GM13976 (cell line): ENCODE measurements around the gene WNK1.

Experiments
- DNase-seq: peaks from one replicate; pipeline ENCODE4 v3.0.0; 2012; ENCODE audit warnings: low spot score
- in situ Hi-C: fragments of 300-500 bp; cut with MboI; formaldehyde crosslinking; loops from one replicate; pipeline ENCODE4 v1.12.0; 2022; ENCODE audit warnings: low sequenced_read_pairs, mixed read lengths, inconsistent platforms; ENCODE audit not compliant: unreplicated experiment
- TF ChIP-seq, protein P1 (sequence below): IDR thresholded peaks from 2 replicates; pipeline ENCODE4 v1.5.1; 2012; ENCODE audit warnings: borderline replicate concordance, mild to moderate bottlenecking; ENCODE audit not compliant: insufficient read depth; ENCODE audit errors: extremely low read depth, missing control alignments, control extremely low read depth

The WNK1 gene

DNA sequence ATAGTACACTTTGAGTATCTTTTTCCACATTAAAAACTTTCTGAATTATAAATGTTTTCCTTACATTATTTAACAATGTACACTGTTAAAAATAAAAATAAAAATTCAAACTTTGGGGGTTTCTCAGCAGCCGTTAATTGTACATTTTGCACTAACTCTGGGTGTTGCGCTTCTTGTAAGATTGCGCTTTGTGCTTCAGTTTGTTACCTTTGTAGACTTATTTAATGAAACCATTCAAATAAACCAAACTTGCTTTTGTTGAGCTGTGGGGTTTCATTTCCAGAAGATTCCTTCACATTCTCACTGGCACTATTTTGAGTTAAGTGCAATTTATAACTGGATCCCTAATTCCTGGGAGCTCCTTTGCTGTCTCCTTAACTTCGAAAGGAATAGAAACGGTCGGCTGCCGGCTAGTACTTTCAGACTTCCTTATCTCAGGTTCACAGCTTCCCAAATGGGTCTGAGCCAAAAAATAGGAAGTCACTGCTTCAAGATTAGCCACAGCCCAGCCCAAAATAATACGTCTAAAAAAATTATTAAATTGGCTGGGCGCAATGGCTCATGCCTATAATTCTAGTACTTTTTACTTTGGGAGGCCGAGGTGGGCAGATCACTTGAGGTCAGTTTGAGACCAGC lies 158.9 kb downstream of the WNK1 start:
- in situ Hi-C loops = no loop called here

DNA sequence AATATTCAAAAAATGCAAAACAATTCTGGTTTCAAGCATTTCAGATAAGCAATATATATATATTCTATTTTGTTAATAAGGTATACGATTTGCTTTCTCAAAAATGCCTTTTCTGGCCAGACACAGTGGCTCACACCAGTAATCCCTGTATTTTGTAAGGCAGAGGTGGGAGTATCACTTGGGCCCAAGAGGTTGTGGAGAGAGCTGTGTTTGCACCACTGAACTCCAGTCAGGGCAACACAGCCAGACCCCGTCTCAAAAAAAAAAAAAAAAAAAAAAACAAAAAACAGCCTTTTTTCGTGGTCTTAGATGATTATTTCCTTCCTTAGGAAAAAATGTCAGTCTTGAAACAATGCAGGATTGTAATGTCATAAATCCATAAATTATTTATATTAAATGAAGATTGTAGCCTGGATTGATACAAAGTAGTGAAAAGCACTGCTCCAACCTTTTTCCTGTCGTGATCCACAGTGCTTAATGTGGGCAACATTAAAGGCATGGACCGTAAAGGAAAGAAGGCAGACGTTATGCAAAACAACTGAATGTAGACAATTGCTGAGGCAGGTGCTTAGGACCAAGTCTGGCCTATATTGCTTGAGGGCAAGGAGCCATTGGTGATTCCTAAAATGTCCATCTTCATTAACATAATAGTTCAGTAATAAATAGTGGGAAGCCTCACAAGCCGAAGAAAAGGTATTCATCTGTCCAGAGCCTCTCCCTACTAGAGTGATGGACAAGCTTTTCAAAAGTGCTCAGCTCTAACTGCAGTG lies 160.3 kb downstream of the WNK1 start:
- DNase-seq = no peak
- TF ChIP-seq, protein P1, sequence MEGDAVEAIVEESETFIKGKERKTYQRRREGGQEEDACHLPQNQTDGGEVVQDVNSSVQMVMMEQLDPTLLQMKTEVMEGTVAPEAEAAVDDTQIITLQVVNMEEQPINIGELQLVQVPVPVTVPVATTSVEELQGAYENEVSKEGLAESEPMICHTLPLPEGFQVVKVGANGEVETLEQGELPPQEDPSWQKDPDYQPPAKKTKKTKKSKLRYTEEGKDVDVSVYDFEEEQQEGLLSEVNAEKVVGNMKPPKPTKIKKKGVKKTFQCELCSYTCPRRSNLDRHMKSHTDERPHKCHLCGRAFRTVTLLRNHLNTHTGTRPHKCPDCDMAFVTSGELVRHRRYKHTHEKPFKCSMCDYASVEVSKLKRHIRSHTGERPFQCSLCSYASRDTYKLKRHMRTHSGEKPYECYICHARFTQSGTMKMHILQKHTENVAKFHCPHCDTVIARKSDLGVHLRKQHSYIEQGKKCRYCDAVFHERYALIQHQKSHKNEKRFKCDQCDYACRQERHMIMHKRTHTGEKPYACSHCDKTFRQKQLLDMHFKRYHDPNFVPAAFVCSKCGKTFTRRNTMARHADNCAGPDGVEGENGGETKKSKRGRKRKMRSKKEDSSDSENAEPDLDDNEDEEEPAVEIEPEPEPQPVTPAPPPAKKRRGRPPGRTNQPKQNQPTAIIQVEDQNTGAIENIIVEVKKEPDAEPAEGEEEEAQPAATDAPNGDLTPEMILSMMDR = no peak
- in situ Hi-C loops = no loop called here

More for the DNA sequence above, 158.9 kb downstream of the WNK1 start:
- DNase-seq = no peak
- TF ChIP-seq, protein P1 = no peak

GRCh38 chr12:913919-914698 lies 161.7 kb downstream of the WNK1 start:
- DNase-seq = no peak
- TF ChIP-seq, protein P1 = no peak
- in situ Hi-C loops = no loop called here

DNA sequence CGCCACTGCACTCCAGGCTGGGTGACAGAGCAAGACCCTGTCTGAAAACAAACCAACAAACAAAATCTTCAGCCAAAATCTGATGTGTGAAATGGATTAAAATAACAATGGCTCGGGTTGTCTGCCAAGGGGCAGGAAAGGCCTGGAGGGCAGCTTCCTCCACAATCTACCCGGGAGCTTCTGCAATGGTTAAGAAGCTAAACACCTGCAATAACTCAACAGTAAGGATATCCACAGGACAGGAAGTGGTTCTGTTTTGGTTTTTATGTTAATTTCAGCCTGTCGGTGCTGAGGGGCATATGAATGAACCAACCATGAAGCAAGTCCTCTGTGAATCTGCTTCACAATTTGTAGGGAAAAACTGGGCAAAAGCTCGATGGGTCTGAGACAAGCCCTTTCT lies 162.7 kb downstream of the WNK1 start:
- no peak for DNase-seq
- TF ChIP-seq, protein P1 = no peak
- in situ Hi-C loops = no loop called here

DNA sequence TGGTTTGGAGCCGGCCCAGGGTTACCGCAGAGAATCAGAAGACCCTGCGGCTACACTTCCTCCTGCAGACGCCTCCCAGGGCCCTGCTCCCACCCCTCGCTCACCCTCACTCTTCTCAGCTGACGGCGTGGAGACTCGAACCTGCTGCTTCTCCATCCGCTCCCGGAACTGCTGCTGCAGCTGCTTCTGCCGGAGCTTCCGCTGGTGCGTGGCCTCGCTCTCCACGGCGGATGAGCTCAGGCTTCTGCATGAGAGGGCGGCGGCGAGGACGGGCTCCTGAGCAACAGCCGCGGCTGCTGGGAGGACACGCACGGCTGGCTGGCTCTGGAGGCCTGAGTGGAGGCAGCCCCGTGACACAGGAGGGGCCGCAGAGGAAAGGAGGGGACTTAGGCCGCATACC lies 163.9 kb downstream of the WNK1 start:
- DNase-seq = no peak
- in situ Hi-C loops = no loop called here
- TF ChIP-seq, protein P1 = no peak

DNA sequence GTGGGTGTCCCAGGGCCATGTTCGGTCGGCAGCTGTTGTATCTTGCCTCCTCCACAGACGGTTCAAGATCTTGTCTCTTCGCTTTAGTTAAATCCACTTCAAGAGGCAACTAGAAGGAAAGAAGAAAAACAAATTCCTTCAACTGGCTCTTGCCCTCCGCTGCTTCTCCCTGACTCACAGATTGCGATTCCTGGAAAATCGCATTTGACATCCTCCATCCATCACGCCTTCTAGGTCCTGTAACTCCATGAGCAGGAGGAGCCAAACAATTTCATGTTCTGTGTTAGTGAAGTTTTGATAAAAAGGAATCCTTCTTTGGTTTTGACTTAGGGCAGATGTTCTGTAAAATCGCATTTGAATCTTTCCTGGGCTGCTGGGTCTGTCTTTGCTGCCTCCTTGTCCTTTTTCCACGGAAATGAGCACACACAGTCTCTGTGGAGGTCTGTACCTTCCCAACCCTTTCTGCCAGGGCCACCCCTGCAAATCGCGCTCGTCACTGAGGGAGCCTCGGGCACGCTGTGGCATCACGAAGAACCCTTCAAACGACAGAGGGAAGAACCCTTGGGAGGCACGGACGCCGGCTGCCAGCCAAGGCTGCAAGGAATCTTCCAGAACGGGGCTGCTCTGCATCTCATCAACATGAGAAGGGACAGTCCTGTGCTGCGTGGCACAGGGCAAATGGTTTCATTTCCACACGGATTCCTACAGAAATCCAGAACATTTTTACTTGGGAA lies 164.5 kb downstream of the WNK1 start:
- in situ Hi-C loops = no loop called here
- TF ChIP-seq, protein P1 = no peak
- DNase-seq = no peak
